Suprapubic skin (tissue), 4 donors: Measurements from ENCODE around the gene PPP1R26. TPM values are rescaled to one million over a fixed set of nuclear protein-coding genes. Genes with fewer than 3 reads are reported as not detected.
A peak's percentile ranks its signal among the peaks of the same experiment; 100 is the strongest.

ENCODE experiments used
- DNase-seq, 2 donors: peaks; one replicate each; pipeline ENCODE4 v3.0.0-alpha.2; 2019; ENCODE audit warnings: low spot score in 2 of 2
- H3K27ac ChIP-seq: fragments of 200-600 bp; sonication (generic); one replicate; pipeline ENCODE4 v1.5.1; 2019
- H3K27me3 ChIP-seq: fragments of 200-600 bp; sonication (generic); one replicate; pipeline ENCODE4 v1.5.1; 2019
- H3K36me3 ChIP-seq: fragments of 200-600 bp; sonication (generic); one replicate; pipeline ENCODE4 v1.5.1; 2019
- H3K4me1 ChIP-seq: fragments of 200-600 bp; sonication (generic); one replicate; pipeline ENCODE4 v1.5.1; 2019
- H3K4me3 ChIP-seq: fragments of 200-600 bp; sonication (generic); one replicate; pipeline ENCODE4 v1.5.1; 2019; ENCODE audit warnings: mild to moderate bottlenecking
- H3K9me3 ChIP-seq: fragments of 200-600 bp; sonication (generic); one replicate; pipeline ENCODE4 v1.5.1; 2019
- CTCF ChIP-seq, 2 donors: fragments of 200-600 bp in 1 of 2; fragments of 450-650 bp in 1 of 2; sonication (generic) in 1 of 2; IDR thresholded peaks; one replicate each; pipeline ENCODE4 v1.5.1; 2016 to 2019; ENCODE audit warnings: antibody characterized with exemption in 2 of 2, mild to moderate bottlenecking in 1 of 2, moderate library complexity in 1 of 2
- EP300 ChIP-seq: sonication (generic); formaldehyde crosslinking; IDR thresholded peaks from one replicate; pipeline ENCODE4 v1.6.1; 2017; ENCODE audit warnings: antibody characterized with exemption
- POLR2A ChIP-seq, 2 donors: fragments of 450-650 bp; IDR thresholded peaks; one replicate each; pipeline ENCODE4 v1.6.1; 2017; ENCODE audit warnings: antibody characterized with exemption in 2 of 2, mild to moderate bottlenecking in 2 of 2, moderate library complexity in 2 of 2
- POLR2AphosphoS5 ChIP-seq, 3 donors: sonication (generic); formaldehyde crosslinking; IDR thresholded peaks; one replicate each; pipeline ENCODE4 v1.6.1; 2017; ENCODE audit warnings: antibody characterized with exemption in 3 of 3
- WGBS: methylation state at CpG from one replicate; pipeline ENCODE4 v1.1.5; 2018; 5-methylcytosine and 5-hydroxymethylcytosine counted together
- total RNA-seq, 4 donors: library from RNA; depleted of rRNA; stranded (reverse); fragments of >200 nt; gene quantifications; one replicate each; pipeline ENCODE4 v1.1.0, GENCODE V29; 2016

Gene PPP1R26
- total RNA-seq, 4 donors from 2014 or later = 6.2 to 11.0 (median 9.0) TPM

DNA sequence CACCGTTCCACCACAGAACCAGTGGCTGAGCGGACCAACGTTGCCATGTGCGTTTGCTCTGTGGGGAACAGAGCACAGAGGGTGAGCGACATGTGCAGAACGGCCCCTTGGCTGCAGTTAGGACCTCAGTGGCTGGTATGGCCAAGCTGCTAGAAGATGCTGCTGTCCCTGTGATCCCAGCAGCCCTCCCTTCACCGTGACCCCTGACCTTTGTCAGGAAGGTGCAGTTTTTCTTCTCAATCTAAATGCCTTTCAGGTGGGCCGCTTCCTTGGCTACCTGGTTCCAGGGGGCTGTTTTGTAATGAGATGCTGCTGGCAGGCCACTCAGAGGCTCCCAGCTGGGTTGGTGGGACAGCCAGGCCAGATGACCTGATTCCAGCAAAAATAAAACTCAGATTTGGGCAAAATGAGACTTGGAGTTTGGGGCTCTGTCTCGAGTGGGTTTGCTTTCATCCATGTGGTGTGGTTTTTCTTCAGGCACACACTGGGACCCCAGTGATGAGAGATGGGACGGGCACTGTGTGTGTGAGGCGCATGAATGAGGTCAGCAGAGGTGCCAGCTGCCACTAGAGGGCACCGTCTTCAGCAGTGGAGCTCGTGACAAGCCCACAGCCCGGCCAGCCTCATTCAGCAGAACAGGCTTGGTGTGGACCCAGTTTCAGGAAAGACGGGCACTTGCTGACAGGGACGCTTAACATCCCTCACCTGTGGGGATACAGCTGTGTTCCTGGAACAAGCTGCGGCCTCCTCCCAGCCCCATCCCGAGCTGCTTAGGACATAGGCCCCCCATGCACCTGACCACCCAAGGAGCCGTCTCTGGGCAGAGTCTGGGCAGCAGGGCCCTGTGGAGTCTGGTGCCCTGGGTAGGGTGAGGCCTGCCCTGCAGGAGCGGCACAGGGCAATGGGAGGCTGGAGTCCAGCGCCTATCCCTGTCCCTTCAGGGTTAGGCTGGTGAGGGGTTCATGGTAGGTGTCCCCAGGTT lies 25.0 kb downstream of the PPP1R26 start:
- peaks cover 24% of the 10 kb centered on the region for H3K36me3 ChIP-seq
- DNase-seq = peak in 1 of 2 donors; percentile 64
- H3K9me3 ChIP-seq = no peaks in the 10 kb centered on the region
- WGBS = 36% methylated on average over 9 of the region's 21 CpGs
- peaks cover 28% of the 10 kb centered on the region for H3K4me1 ChIP-seq
- H3K27ac ChIP-seq = no peak overlapping the region
- no peaks in the 10 kb centered on the region for H3K27me3 ChIP-seq
- peak; percentile 23 to 80 for TF ChIP-seq CTCF (IDR thresholded peaks at IDR 0.05)
- no peak for TF ChIP-seq POLR2A (IDR thresholded peaks at IDR 0.05)
- TF ChIP-seq EP300 = no peak
- no peak for TF ChIP-seq POLR2AphosphoS5 (IDR thresholded peaks at IDR 0.05)
- no peak overlapping the region for H3K4me3 ChIP-seq

DNA sequence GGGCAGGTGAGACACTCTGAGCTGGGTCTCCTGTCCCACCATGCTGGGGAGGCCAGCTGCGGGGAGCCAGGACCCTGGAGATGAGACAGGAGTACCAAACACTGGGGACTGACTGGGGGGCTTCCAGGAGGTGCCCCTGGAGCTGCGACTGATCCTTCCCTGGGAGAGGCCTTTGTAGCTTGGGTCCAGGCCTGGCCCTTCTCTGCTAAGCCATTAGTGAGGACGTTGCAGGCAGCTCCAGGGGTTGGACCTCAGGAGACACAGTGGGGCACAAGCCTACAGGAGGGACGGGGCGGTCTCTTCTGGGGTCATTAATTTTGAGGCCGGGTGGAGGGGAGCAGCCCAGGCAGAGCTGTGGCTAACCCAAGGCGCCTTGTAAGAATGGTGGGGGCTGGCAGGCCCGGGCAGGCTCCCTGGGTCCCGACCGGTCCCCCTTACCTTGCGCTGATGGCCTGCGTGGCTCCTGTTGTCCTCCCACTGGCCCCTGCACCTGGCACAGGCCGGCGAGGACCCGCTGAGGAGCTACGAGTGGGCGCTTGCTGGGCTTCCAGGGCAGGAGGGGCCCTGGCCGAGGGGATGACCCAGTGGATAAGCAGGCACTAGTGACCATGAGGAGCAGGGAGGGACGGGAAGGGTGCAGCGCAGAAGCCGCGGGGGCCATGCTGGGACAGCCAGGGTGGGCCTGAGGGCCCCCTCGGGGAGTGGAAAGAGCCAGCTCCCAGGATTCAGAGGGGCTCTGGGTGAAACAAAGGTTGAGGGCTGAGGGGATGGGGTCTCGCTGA lies 26.0 kb downstream of the PPP1R26 start:
- no peak overlapping the region for H3K4me3 ChIP-seq
- no peaks in the 10 kb centered on the region for H3K9me3 ChIP-seq
- H3K36me3 ChIP-seq = peaks cover 24% of the 10 kb centered on the region
- WGBS = 83% methylated on average over 10 of the region's 24 CpGs
- H3K27me3 ChIP-seq = no peaks in the 10 kb centered on the region
- peaks cover 18% of the 10 kb centered on the region for H3K4me1 ChIP-seq
- no peak overlapping the region for H3K27ac ChIP-seq
- TF ChIP-seq CTCF (IDR thresholded peaks at IDR 0.05) (no peak), POLR2AphosphoS5 (IDR thresholded peaks at IDR 0.05) (no peak), POLR2A (IDR thresholded peaks at IDR 0.05) (no peak), EP300 (no peak)
- DNase-seq = peak in 1 of 2 donors; percentile 55

DNA sequence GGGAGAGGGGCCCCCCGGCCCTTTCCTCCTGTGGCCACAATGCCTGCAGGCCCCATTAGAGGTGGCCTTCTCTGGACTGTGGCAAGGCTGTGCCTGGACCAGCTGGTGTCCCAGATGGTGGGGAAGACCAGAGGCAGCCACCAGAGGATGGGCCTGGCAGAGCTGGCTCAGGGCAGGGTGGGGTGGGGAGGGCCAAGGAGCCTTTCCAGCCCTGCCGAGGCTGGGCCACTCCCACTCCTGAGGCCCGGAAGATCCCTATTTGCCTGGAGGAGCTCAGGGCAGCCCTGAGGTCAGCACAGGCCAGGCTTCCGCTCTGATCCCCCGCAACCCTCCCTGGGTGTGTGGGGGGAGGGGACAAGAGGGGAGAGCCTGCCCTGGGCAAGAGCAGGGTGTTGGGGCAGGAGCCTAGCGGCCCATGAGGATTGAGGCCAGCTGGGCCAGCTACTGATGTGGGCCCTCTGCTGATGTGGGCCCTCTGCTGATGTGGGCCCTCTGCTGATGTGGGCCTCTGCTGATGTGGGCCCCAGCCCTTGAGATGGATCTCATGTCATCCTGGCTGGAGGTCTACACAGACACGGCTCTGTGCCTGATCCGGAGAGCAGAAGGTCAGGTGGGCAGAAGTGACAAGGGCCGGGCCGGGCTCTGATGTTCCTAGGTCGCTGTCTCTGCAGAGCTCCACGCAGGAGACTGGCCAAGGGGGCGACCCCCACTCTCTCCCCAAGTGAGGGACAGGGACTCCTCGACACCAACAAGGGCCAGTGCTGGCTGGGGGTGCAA lies 26.9 kb downstream of the PPP1R26 start:
- H3K4me1 ChIP-seq = peaks cover 12% of the 10 kb centered on the region
- H3K9me3 ChIP-seq = no peaks in the 10 kb centered on the region
- no peak overlapping the region for H3K4me3 ChIP-seq
- no CpG with 5 or more reads among the region's 14 CpGs for WGBS
- H3K36me3 ChIP-seq = peaks cover 24% of the 10 kb centered on the region
- peak in 1 of 2 donors; percentile 52 for DNase-seq
- no peaks in the 10 kb centered on the region for H3K27me3 ChIP-seq
- no peak overlapping the region for H3K27ac ChIP-seq
- TF ChIP-seq CTCF (IDR thresholded peaks at IDR 0.05) (no peak), POLR2AphosphoS5 (IDR thresholded peaks at IDR 0.05) (no peak), POLR2A (IDR thresholded peaks at IDR 0.05) (no peak), EP300 (no peak)

DNA sequence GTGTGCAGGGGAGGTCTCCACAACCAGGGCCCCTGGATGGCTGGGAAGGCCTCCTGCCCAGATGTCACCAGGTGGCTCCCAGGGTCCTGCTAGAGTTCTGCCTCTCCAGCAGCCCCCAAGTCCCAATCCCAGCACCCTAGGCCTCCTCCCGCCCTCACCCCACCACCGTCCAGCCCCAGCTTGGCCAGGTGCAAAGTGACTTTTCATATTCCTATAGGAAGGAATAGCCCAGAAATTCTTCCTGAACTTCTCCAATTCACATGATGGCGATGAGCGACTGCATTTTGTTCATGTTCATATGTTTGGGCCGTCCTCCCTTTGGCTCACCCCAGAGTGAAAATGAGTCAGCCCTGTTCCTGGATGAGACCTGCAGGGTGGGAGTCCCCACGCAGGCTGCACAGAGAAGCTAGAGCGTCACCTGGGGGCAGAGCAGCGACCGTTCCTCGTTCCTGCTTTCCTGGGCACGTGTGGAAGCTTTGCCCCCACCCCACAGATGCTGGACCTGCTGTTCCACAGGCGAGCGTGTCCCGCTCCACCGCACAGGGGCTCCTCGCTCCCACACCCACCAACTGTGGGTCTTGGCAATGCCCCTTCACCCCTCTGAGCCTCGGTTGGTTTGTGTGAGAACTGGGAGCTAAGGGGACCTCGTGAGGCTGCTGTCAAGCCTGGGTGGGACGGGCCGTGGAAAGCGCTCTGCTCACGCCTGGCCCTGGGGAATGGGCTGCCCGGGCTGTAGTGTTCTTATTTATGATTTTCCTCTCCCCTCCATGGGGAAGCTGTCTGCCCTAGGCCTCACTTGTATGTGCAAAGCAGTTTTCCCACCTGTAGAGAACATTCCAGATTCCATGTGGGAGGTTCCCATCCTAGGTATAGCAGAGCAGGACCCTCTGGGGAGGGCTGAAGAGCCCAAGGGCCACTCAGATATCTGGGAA lies 27.8 kb downstream of the PPP1R26 start:
- peak; percentile 37 to 40 for DNase-seq
- no peak for TF ChIP-seq EP300
- peaks cover 4% of the 10 kb centered on the region for H3K4me1 ChIP-seq
- no peaks in the 10 kb centered on the region for H3K27me3 ChIP-seq
- no peak overlapping the region for H3K27ac ChIP-seq
- 87% methylated on average over 22 of the region's 23 CpGs for WGBS
- H3K9me3 ChIP-seq = no peaks in the 10 kb centered on the region
- no peak overlapping the region for H3K4me3 ChIP-seq
- peaks cover 24% of the 10 kb centered on the region for H3K36me3 ChIP-seq
